ENCODE measurements around the gene EIF5. TPM values are rescaled to one million over a fixed set of nuclear protein-coding genes. Genes with fewer than 3 reads are reported as not detected.
A peak's percentile ranks its signal among the peaks of the same experiment; 100 is the strongest.

EIF5 gene
- polyA plus RNA-seq, 1 donor (not counting 4 experiments of a cell fraction or from before 2014, with no cell fraction given), result 221 TPM

- dilution Hi-C loops (cut with MboI; ENCODE audit: extremely low pct_ligation_motif_present, low sequenced_read_pairs), result no loop called here
- FAIRE-seq, result peak; percentile 84
- Histone ChIP-seq H3K27ac (ENCODE audit: control insufficient read depth, insufficient read depth, low read length) (no peak overlapping the region), H2AFZ (ENCODE audit: control insufficient read depth, low read length) (no peak overlapping the region), H4K20me1 (ENCODE audit: control insufficient read depth, extremely low read depth, insufficient read depth, low read length) (no peaks in the 10 kb centered on the region), H3K27me3 (ENCODE audit: control insufficient read depth, extremely low read depth, insufficient read depth, low read length) (peaks cover 7% of the 10 kb centered on the region), H3K9me1 (ENCODE audit: control insufficient read depth, extremely low read depth, insufficient read depth, low read length) (no peaks in the 10 kb centered on the region), H3K4me3 (ENCODE audit: control insufficient read depth in 2 of 3, extremely low read depth in 1 of 3, insufficient read depth in 2 of 3, low read depth in 1 of 3, low read length in 3 of 3) (no peak overlapping the region), H3K4me2 (ENCODE audit: control insufficient read depth, extremely low read depth, insufficient read depth, low read depth, low read length) (no peak overlapping the region), H3K36me3 (ENCODE audit: control insufficient read depth in 2 of 2, extremely low read depth in 1 of 2, insufficient read depth in 2 of 2, low read length in 2 of 2) (no peaks in the 10 kb centered on the region), H3K4me1 (ENCODE audit: control insufficient read depth, extremely low read depth, insufficient read depth, low read length) (no peaks in the 10 kb centered on the region), H3K9me3 (ENCODE audit: control insufficient read depth, low read depth, low read length) (no peaks in the 10 kb centered on the region), H3K79me2 (ENCODE audit: control insufficient read depth, insufficient read depth, low read length) (no peaks in the 10 kb centered on the region), H3K9ac (ENCODE audit: control insufficient read depth, extremely low read depth, insufficient read depth, low read length) (no peak overlapping the region)
- peak; percentile 91 to 98 (median 98) for TF ChIP-seq CTCF (optimal IDR thresholded peaks at IDR 0.05 in 1 of 3, IDR thresholded peaks at IDR 0.05 in 1 of 3, conservative IDR thresholded peaks at IDR 0.05 in 1 of 3; ENCODE audit: extremely low read depth in 1 of 3, insufficient read depth in 2 of 3, low read length in 3 of 3)
- TF ChIP-seq EZH2 (IDR thresholded peaks at IDR 0.05; ENCODE audit: low read length), result no peak
- peak; percentile 17 for DNase-seq (ENCODE audit: low read depth, low spot score)
Measured at GRCh38 chr14:103292426-103293374, 41.3 kb upstream of the EIF5 start.

GRCh38 chr14:103293465-103293864, 40.6 kb upstream of the EIF5 start:
- no peak for FAIRE-seq
- dilution Hi-C loops (cut with MboI; ENCODE audit: extremely low pct_ligation_motif_present, low sequenced_read_pairs), result no loop called here
- TF ChIP-seq EZH2 (IDR thresholded peaks at IDR 0.05; ENCODE audit: low read length), result no peak
- no peak for TF ChIP-seq CTCF (optimal IDR thresholded peaks at IDR 0.05 in 1 of 3, IDR thresholded peaks at IDR 0.05 in 1 of 3, conservative IDR thresholded peaks at IDR 0.05 in 1 of 3; ENCODE audit: extremely low read depth in 1 of 3, insufficient read depth in 2 of 3, low read length in 3 of 3)
- Histone ChIP-seq H3K36me3 (ENCODE audit: control insufficient read depth in 2 of 2, extremely low read depth in 1 of 2, insufficient read depth in 2 of 2, low read length in 2 of 2) (no peaks in the 10 kb centered on the region), H3K4me2 (ENCODE audit: control insufficient read depth, extremely low read depth, insufficient read depth, low read depth, low read length) (no peak overlapping the region), H3K9me1 (ENCODE audit: control insufficient read depth, extremely low read depth, insufficient read depth, low read length) (no peaks in the 10 kb centered on the region), H3K4me3 (ENCODE audit: control insufficient read depth in 2 of 3, extremely low read depth in 1 of 3, insufficient read depth in 2 of 3, low read depth in 1 of 3, low read length in 3 of 3) (no peak overlapping the region), H3K27ac (ENCODE audit: control insufficient read depth, insufficient read depth, low read length) (no peak overlapping the region), H4K20me1 (ENCODE audit: control insufficient read depth, extremely low read depth, insufficient read depth, low read length) (no peaks in the 10 kb centered on the region), H3K79me2 (ENCODE audit: control insufficient read depth, insufficient read depth, low read length) (no peaks in the 10 kb centered on the region), H3K9me3 (ENCODE audit: control insufficient read depth, low read depth, low read length) (no peaks in the 10 kb centered on the region), H3K4me1 (ENCODE audit: control insufficient read depth, extremely low read depth, insufficient read depth, low read length) (no peaks in the 10 kb centered on the region), H3K27me3 (ENCODE audit: control insufficient read depth, extremely low read depth, insufficient read depth, low read length) (peaks cover 7% of the 10 kb centered on the region), H3K9ac (ENCODE audit: control insufficient read depth, extremely low read depth, insufficient read depth, low read length) (no peak overlapping the region), H2AFZ (ENCODE audit: control insufficient read depth, low read length) (no peak overlapping the region)
- no peak for DNase-seq (ENCODE audit: low read depth, low spot score)

Data from keratinocyte (primary cell).